Measurements from ENCODE around the gene LINGO1.

DNA sequence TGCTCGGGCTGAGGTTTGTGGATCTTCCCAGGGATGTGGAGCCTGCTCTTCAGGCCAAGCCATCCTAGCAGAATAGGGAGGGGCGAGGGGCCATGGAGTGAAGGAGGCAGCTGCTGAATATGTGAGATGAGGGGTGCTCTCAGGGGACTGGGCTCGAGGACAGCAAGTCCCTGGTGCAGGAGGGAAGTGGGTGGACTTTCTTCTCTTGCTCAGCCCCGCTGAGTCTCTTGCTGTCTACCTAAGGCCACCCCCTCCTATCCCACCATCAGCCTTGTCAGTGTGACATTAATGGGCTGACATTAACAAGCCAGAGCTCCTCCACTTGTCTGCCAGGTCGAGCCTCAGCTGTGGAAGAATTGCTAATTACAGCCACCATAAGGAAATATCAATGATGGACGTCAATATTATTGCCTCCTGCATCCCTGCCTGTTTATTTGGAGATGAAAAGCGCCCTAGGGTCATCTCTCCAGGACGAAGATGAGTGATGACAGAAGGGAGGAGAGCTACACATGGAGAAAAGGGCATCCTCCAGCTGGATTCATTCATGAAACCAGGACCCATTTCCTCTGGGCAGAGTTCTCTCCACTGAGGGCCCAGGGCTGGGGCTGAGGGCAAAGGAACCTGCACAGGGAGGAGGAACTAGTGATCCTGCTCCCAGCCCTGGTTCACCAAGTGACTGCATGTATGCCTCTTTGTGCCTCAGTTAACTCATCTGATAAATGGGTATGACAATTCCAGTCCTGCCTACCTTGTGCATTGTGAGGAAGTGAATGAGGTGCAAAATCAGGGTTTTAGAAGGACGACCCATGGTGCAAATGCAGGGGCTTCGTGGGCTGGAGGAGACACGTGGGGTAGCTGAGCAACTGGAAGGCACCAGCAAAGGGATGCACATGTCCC lies 34.9 kb upstream of the LINGO1 start:
- TF ChIP-seq CTCF (IDR thresholded peaks at IDR 0.05) (no peak), POLR2A (IDR thresholded peaks at IDR 0.05) (no peak)
